Heart right ventricle (tissue), 16 donors: ENCODE results near the gene SNTA1. TPM values are rescaled to one million over a fixed set of nuclear protein-coding genes. Genes with fewer than 3 reads are reported as not detected.

Experiments
- ATAC-seq, 8 donors: fragments of 200-7000 bp; cut with Tn5 transposase; one replicate each; pipeline ENCODE4 v1.9.1; 2020; ENCODE audit warnings: mild to moderate bottlenecking in 8 of 8, moderate library complexity in 8 of 8, moderate number of reproducible peaks in 1 of 8
- DNase-seq, 2 donors: peaks; one replicate each; pipeline ENCODE4 v3.0.0-alpha.2; 2020
- H3K27ac ChIP-seq, 10 donors: fragments of 200-600 bp; sonication (generic) in 2 of 10; one replicate each; pipeline versions ENCODE4 v1.5.0 to v1.8.0; 2020 to 2022; ENCODE audit warnings: mild to moderate bottlenecking in 3 of 10
- H3K27me3 ChIP-seq, 7 donors: fragments of 200-600 bp; one replicate each; pipeline ENCODE4 v1.8.0; 2021 to 2022; ENCODE audit warnings: mild to moderate bottlenecking in 2 of 7
- H3K36me3 ChIP-seq, 9 donors: fragments of 200-600 bp; sonication (generic) in 1 of 9; one replicate each; pipeline versions ENCODE4 v1.5.0 to v1.8.0; 2020 to 2022; ENCODE audit warnings: mild to moderate bottlenecking in 2 of 9
- H3K4me1 ChIP-seq, 9 donors: fragments of 200-600 bp; sonication (generic) in 1 of 9; one replicate each; pipeline versions ENCODE4 v1.5.0 to v1.8.0; 2020 to 2022; ENCODE audit warnings: mild to moderate bottlenecking in 4 of 9
- H3K4me3 ChIP-seq, 10 donors: fragments of 200-600 bp; sonication (generic) in 2 of 10; one replicate each; pipeline versions ENCODE4 v1.5.0 to v1.8.0; 2020 to 2022; ENCODE audit warnings: mild to moderate bottlenecking in 7 of 10, moderate library complexity in 2 of 10
- H3K9me3 ChIP-seq, 11 donors: fragments of 200-600 bp in 10 of 11; sonication (generic) in 2 of 11; one replicate each; pipeline versions ENCODE4 v1.5.0 to v1.8.0; 2013 to 2022; ENCODE audit warnings: mild to moderate bottlenecking in 2 of 11, control low read depth in 1 of 11, moderate library complexity in 1 of 11
- CTCF ChIP-seq, 9 donors: fragments of 200-600 bp; sonication (generic) in 2 of 9; IDR thresholded peaks; one replicate each; pipeline versions ENCODE4 v1.5.0 to v1.8.0; 2021 to 2022; ENCODE audit warnings: antibody characterized with exemption in 9 of 9, mild to moderate bottlenecking in 5 of 9, moderate library complexity in 1 of 9
- WGBS, 2 donors: extraction: QIAGEN DNeasy Blood & Tissue Kit; methylation state at CpG; one replicate each; pipeline ENCODE4 v1.1.7; 2013; ENCODE audit warnings: inconsistent platforms in 1 of 2; 5-methylcytosine and 5-hydroxymethylcytosine counted together
- intact Hi-C, 10 donors: fragments of 100-400 bp; cut with DNase I; formaldehyde crosslinking; loops; one replicate each; pipeline versions ENCODE4 v1.11.1 to v1.14.2; 2022
- polyA plus RNA-seq, 2 donors: library from polyadenylated mRNA; stranded (reverse); fragments of 200-250 nt; gene quantifications; one replicate each; pipeline ENCODE4 v1.2.3, GENCODE V29; 2013
- total RNA-seq, 10 donors: library from RNA; stranded (reverse); fragmentation: NEBNext Ultra II Directional in 3 of 10; extraction: Animal tissue kit (Norgen Biotek cat#: 25700) in 3 of 10; gene quantifications; one replicate each; pipeline versions ENCODE4 v1.2.1 to v1.2.4, GENCODE V29; 2021 to 2023
- donor health status: Arrhythmogenic right ventricular cardiomyopathy.
- donor health status: ischemic (EF 13 %, LVEDD 7.1; RV severe dilation, severe dysfunction).
- donor health status: healthy with polysubstance abuse.
- donor health status: DM: no; HTN: yes; CAD: no.
- donor health status: DM: no; HTN: no; CAD: no.
- donor health status: ischemic (EF 25% LVEDD 6.9; RV normal size, moderate dysfunction).
- donor health status: ischemic (EF 25% LVEDD 5.7; RV mildly dilated, moderate dysfunction).
- donor health status: healthy.
- donor health status: DM: yes; HTN: yes; CAD: no.
- donor health status: Ischemic cardiomyopathy.
- donor health status: ischemic (EF 35%, LVEDD 5.7; RV mildly dilated, moderate dysfunction).
- donor health status: nonischemic (EF 11% LVEDD 7.7; RV severe dilation, severe dysfunction).
- donor health status: DM: yes; HTN: yes; CAD: no.
- donor health status: PGD.
- donor health status: ischemic (EF 29% LVEDD 5.4; RV normal size, mild dysfunction).
- donor health status: nonischemic (EF 23%, LVEDD 6.1; RV moderate dilation, normal function).

SNTA1 gene
- total and polyA plus RNA-seq, 12 donors: 83.7 to 219 (median 150) TPM

DNA sequence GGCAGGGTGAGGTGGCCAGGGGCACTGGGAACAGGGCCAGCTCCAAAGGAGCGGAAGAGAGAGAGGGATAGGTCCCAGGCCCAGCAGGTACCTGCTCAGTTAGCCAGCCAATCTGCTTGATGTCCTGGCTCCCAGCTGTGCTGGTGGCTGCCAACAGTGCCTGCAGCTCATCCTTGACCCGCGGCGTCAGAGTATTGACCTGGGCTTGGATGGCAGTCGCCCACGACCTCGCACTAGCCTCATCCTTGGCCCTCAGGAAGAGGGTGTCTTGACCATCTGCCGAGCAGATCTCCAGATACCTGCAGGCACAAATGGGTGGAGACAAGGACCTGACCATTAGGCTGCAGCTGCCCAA lies 31.1 kb downstream of the SNTA1 start:
- Histone ChIP-seq H3K4me3 (no peak overlapping the region), H3K27me3 (no peaks in the 10 kb centered on the region), H3K9me3 (no peaks in the 10 kb centered on the region), H3K36me3 (peaks cover 0 to 89% (median 45%) of the 10 kb centered on the region in 9 donors), H3K4me1 (peaks cover 0 to 22% (median 7%) of the 10 kb centered on the region in 9 donors), H3K27ac (no peak overlapping the region)
- ATAC-seq (no peak), DNase-seq (no peak)
- 85 to 88% methylated on average over 8 of the region's 8 CpGs for whole genome bisulfite sequencing, 2 donors
- intact Hi-C loops: no loop called here
- TF ChIP-seq CTCF (IDR thresholded peaks at IDR 0.05): no peak

- H3K27me3 ChIP-seq: no peaks in the 10 kb centered on the region
- peaks cover 0 to 89% (median 49%) of the 10 kb centered on the region in 9 donors for H3K36me3 ChIP-seq
- 94 to 98% methylated on average over 7 of the region's 7 CpGs for WGBS, 2 donors
- DNase-seq (no peak), ATAC-seq (no peak)
- H3K9me3 ChIP-seq: no peaks in the 10 kb centered on the region
- H3K4me1 ChIP-seq: peaks cover 0 to 19% (median 7%) of the 10 kb centered on the region in 9 donors
- no peak overlapping the region for H3K4me3 ChIP-seq
- TF ChIP-seq CTCF (IDR thresholded peaks at IDR 0.05): no peak
- intact Hi-C loops: no loop called here
- no peak overlapping the region for H3K27ac ChIP-seq
Observed at GRCh38 chr20:33411711-33412483, 31.7 kb downstream of the SNTA1 start.

GRCh38 chr20:33411242-33411641 lies 32.3 kb downstream of the SNTA1 start:
- H3K36me3 ChIP-seq: peaks cover 0 to 91% (median 52%) of the 10 kb centered on the region in 9 donors
- no peak overlapping the region for H3K27ac ChIP-seq
- H3K27me3 ChIP-seq: no peaks in the 10 kb centered on the region
- DNase-seq (no peak), ATAC-seq (no peak)
- no peaks in the 10 kb centered on the region for H3K9me3 ChIP-seq
- TF ChIP-seq CTCF (IDR thresholded peaks at IDR 0.05): no peak
- H3K4me1 ChIP-seq: peaks cover 0 to 13% (median 5%) of the 10 kb centered on the region in 9 donors
- intact Hi-C loops: no loop called here
- H3K4me3 ChIP-seq: no peak overlapping the region
- 83 to 88% methylated on average over 7 of the region's 7 CpGs for WGBS, 2 donors

DNA sequence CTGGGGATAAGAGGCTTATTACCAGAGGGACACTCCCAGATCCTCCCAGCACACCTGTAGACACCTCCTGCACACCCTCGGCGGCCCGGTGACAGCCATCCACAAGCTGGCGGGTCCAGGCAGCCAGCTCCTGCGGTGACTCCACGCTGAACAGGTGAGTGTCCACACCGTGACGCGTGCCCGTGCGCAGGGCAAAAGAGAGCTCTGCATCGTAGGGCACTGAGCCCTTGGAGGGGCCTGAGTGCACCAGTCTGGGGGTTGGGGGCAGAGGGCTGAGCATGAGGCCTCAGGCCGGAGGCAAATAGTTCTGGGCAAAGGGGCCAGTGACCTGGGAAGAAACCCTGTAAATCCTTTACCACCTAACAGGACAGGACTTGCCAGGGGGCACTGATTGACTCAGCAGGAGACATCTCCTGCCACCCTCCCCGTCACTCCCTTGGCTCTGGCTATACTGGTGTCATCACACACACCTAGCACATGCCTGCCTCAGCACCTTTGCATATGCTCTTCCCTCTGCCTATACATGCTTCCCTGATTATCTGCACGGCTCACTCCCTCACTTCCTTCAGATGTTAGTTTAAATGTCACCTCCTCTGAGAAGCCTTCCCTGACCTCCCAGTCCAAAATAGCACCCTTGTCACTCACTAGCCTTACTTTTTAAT lies 33.4 kb downstream of the SNTA1 start:
- Histone ChIP-seq H3K9me3 (no peaks in the 10 kb centered on the region), H3K27ac (no peak overlapping the region), H3K4me1 (peaks cover 0 to 2% (median 0%) of the 10 kb centered on the region in 9 donors), H3K27me3 (no peaks in the 10 kb centered on the region), H3K4me3 (no peak overlapping the region), H3K36me3 (peaks cover 0 to 93% (median 52%) of the 10 kb centered on the region in 9 donors)
- 94 to 95% methylated on average over 15 of the region's 15 CpGs for WGBS, 2 donors
- ATAC-seq (no peak), DNase-seq (no peak)
- intact Hi-C loops: no loop called here
- no peak for TF ChIP-seq CTCF (IDR thresholded peaks at IDR 0.05)
